ENCODE measurements around the gene GJB1.
"Not testable (repeated sequence)": the region's sequence is repeated elsewhere in the genome, so short reads cannot be mapped to it uniquely, and the experiment has no call there.

Gene GJB1
- total RNA-seq = 0 to 1.2 (median 0) reads per million in 17 experiments

GRCh38 chrX:71222929-71223328, at the start of gene GJB1:
TSS of gene GJB1 (plus strand) at chrX:71223224. CDS start at chrX:71223708, 484 bp downstream.
- DNase-seq = no peak

DNA sequence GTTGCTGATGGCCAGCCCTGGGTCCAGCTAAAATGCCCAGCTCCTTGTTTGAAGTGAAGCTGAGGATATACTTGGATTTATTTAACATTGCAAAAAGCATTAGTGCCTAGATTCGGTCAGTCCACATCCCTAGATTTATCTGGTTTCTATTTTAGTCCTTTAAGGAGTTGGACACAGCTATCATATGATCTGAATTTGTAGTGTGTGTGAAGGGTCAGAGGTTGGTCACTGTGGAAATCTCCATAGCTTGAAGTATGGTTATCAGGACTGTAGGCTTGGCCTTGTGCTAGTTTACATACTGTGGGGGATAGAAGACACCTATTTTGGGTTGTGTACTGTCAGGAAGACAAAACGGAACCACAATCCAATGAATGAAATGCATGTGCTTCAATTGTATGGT, 49.6 kb upstream of the GJB1 start:
- no peak for DNase-seq

- DNase-seq = no peak
These were observed 48.2 kb upstream of the GJB1 start for GRCh38 chrX:71174795-71175194.

DNA sequence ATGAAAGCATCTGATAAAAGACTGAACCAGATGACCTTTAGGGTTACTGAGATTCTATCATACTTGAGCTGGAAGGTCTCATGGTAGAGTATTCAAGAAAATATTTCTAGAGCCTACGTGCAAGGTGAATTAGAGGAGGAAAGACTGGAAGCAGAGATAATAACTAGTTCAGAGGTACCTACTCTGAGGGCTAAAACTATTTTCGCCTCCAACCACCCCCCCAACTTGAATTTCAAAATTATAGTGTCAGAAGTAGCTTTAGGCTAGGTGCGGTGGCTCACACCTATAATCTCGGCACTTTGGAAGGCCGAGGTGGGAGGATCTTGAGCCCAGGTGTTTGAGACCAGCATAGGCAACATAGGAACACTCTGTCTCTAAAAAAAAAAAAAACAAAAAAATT, 47.5 kb upstream of the GJB1 start:
- no peak for DNase-seq

- DNase-seq = no peak
These were observed 45.7 kb upstream of the GJB1 start for GRCh38 chrX:71177327-71177726.

DNA sequence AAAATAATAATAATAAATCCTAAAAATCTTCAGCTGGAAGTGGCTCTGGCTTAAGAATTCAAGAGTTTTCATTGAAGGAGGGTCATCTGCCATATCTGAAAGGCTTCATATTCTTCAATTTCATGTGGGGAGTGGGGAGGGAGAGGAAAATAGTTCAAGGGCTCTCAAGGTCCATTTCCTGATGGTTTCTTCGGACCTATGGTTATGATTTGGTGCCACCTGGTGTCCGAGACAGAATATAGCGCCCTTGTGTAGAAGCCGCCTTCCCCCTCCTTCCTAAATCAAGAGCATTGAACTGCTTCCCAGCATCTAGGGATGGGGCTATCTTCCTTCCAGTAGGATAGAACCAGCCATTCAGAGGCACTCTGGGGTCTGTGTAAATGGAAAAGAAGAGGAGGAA, 44.1 kb upstream of the GJB1 start:
- peak; percentile 60 to 76 (median 66) for DNase-seq

DNA sequence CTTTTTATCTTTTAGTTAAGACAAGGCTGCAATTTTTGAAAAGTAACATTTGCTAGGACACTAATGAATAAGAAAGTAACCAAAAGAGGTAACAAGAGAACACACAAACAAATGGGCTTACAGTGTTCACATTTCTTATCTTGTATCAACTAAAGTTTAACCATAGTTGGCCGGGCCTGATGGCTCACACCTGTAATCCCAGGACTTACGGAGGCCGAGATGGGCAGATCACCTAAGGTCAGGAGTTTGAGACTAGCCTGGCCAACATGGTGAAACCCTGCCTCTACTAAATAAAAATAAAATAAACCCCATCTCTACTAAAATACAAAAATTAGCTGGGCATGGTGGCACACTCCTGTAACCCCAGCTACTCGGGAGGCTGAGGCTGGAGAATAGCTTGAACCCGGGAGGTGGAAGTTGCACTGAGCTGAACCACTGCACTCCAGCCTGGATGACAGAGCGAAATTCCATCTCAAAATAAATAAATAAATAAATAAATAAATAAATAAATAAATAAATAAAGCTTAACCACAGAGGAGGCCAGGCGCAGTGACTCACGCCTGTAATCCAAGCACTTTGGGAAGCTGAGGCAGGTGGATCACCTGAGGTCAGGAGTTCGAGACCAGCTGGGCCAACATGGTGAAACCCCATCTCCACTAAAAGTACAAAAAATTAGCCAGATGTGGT, 42.3 kb upstream of the GJB1 start:
- DNase-seq = not testable (repeated sequence)

GRCh38 chrX:71181558-71181909, 41.5 kb upstream of the GJB1 start:
- peak in 2 of 4 experiments; percentile 22 to 49 for DNase-seq

DNA sequence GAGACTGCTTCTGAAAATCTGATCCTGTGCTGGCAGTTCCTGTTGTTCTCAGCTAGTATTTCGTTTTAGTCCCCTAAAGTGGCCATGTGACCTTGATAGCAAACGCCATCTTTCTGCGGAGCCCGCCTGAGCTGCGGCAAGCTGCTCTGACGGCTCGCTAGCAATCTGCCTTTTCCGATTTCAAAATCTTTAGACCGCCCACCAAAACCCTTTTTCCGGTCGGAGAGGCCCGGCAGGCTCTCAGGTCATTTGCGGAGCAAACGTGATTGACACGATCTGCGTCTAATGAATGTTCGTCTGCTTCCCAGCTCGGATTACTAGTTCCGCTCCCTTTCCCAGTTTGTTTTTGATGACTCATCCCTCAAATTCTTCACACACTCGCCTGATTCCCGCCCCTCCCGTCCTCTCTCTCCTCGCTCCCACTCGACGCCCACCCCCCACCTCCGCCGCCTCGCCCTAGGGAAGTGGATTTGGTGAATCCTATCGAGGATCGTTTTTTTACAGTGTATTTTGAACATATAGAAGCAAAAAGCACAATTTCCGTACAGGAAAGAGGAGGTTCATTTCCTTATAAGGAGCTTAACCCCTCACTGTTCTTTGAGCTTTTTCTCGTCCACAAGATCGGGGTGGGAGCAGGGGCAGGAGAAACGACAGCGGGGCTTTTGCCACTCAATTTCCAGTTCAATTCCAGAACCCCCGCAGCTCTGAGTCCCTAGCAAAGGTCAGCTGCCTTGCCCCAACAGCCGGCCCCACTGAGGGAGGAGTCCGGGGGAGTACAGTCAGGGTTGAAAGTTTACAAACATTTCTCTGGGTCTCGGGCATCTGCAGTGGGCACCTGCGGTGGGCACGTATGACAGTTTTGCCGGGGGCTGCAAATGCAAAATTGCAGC, 40.9 kb upstream of the GJB1 start:
- DNase-seq = peak; percentile 90 to 95 (median 94)

DNA sequence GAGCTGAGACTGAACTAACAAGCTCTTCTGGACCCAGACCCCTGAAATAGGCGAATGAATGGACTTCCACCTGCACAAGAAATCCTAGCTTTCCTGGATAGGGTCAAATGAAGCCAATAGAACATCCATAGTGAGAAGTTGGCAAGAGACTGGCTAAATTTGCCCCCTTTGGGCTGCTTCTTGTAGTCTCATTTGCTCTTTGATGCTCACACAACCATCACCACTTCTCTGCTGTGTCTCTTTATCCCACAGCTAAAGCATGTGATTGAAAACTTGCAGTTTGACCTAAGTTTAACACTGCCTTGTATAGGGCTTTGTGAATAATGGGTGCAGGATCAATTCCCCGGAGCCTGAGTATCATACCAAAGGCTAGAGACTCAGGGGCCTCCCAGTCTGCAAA, 40.2 kb upstream of the GJB1 start:
- DNase-seq = no peak

DNA sequence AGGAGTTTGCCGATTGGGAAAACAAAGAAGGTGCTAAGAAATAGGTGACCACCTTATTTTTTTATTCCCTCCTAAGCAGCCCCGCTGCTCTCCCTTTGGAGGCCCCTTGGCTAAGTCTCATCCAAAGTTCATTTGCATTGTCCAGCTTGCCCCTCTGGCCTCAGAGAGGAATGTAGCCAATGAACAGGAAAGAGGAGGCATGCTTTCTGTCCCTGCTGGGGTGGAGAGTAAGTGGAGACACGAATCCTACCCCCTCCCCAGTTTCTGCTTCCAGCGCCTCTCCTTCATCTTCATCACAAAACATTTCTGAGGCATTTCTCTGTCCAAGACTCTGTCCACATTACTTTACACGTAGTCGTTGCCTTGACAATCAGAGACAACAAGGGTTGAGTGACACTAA, 39.7 kb upstream of the GJB1 start:
- DNase-seq = no peak

DNA sequence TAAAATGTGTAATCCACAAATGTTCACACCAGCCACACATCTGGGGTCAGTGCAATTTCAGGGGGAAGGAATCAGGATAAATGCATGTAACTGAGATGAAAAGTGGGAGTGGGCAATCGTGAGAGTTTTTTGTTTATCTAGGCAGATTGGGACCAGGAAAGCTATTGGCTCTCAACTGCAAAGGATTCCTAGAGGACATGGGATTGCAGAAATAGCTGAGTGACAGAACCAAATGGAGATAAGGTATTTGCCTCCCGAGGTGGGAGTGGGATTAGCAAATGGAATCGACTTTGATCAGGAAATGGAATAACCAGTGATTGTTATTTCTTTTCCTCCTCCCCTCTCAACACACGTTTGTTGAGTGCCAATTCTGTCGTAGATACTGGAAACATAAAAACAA, 38.9 kb upstream of the GJB1 start:
- no peak for DNase-seq

DNA sequence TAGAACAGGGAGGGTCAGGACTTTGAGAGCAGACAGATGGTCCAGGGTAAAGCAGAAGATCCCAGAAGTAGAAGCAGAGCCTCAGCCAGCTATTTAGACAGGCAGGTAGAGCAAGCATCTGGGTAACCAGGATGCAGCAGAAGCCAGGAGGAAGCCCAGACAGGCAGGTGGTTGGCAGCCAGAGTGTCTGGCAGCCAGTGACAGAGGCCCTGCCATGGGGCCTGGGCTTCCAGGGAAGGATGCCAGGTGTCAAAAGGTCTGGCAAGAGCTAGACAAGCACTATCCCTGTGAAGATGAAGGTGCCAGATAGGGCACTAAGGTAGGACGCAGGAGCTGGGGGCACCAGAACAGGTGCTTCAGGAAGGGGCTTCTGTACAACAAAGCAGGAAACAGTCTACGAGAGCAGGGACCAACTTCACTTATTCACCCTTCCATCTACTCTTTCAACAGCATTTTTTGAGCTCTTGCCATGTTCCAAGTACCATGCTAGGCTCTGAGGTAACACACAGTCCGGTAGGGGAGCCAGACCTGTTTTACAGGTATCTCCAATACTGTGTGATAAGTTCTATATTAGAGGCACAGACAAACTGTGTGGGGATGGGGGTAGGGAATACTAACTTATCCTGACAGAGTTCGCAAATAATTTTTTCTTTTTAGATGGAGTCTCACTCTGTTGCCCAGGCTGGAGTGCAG, 38.1 kb upstream of the GJB1 start:
- DNase-seq = no peak

DNA sequence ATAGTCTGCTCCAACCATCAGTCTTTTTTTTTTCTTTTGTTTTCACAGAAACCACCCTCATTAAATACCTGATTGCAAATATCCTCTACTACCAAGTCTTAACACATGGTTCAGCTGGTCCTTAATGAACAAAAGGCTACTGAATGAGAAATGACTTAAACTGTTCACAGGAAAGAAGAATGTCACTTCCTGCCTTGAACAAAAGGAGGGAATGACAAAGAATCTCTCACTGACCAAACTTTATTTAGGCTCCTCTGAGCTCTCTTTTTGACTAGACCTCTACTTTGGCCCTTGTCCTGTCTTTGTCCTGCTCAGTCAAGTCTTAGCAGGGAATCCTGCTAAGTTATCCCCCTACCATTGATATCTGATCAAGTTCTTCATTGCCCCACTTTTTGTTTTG, 31.8 kb upstream of the GJB1 start:
- no peak for DNase-seq

DNA sequence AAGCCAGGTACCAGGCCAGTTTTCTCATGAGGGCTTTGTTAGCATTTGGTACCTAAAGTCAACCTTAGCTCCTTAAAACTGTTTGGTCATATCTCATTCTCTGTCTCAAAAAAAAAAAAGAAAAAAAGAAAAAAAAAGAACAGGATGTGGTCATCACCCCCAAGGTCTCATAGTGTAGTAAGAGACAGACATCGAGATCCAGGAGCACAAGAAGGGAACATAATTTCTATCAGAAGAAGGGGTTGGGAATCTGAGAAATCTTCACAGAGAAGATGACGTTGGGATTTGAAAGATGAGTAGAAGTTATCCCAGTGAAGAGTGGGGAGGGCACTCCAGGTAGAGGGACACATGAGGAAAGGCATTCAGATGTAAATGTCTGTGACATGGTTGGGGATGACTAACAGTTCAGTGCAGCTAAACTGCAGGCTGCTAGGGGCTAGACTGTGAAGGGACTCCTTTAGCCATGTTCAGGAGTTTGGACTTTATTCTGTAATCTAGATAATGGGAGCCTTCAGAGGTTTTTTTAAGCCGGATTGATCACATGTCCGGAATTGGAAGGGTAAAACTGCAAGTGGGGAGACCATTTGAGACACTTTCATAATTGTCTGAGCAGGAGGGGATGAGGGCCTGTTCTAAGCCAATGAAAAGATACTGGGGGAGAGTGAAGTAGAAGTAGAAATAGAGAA, 26.9 kb upstream of the GJB1 start:
- no peak for DNase-seq

GRCh38 chrX:71198066-71198465, 25.0 kb upstream of the GJB1 start:
- peak; percentile 43 to 74 (median 68) for DNase-seq

GRCh38 chrX:71199252-71200008, 23.6 kb upstream of the GJB1 start:
- no peak for DNase-seq

- no peak for DNase-seq
These were observed 12.2 kb upstream of the GJB1 start for GRCh38 chrX:71210816-71211215.

GRCh38 chrX:71212536-71212935, 10.5 kb upstream of the GJB1 start:
- DNase-seq = no peak

DNA sequence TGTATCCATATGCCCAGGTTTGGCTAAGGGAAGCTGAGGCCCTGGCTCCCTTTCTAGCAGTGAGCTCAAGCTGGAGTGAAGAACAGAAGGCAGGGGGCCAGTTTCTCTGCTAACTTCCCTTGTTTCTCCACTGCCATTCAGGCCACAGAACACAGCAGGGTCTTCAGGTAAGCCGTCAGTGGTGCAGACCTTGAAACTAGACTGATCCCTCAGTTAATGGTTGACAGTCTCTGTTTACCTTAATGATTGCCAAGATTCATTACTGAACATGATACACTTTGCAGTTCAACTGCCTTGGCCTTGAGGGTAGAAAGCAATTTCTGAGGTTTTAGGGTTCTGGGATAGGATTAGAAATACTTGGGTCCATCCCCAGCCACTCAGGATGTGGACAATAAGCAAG, 8.9 kb upstream of the GJB1 start:
- DNase-seq = no peak

- no peak for DNase-seq
These were observed 8.3 kb upstream of the GJB1 start for GRCh38 chrX:71214604-71215337.

Data from suppressor macrophage (primary cell).